Measurements from ENCODE around the gene CACNA1D. TPM values are rescaled to one million over a fixed set of nuclear protein-coding genes. Genes with fewer than 3 reads are reported as not detected.

The CACNA1D gene
- total RNA-seq, 4 donors from 2014 or later: 12.7 to 98.9 (median 25.0) TPM

GRCh38 chr3:53862241-53862640, 367.8 kb downstream of the CACNA1D start:
- Histone ChIP-seq H3K27me3 (no peaks in the 10 kb centered on the region), H3K36me3 (peaks cover 0 to 47% (median 18%) of the 10 kb centered on the region in 4 donors), H3K4me3 (no peak overlapping the region), H3K9me3 (no peaks in the 10 kb centered on the region), H3K4me1 (no peaks in the 10 kb centered on the region), H3K27ac (no peak overlapping the region)
- DNase-seq: no peak
- intact Hi-C loops (cut with DNase I; ENCODE audit: low total_unique reads) (no loop called here), in situ Hi-C loops (cut with MboI; ENCODE audit: low pct_ligation_motif_present in 1 of 4, low pct_unique_long_range_greater_than_20kb in 1 of 4, low sequenced_read_pairs in 3 of 4) (no loop called here)
- TF ChIP-seq CTCF (IDR thresholded peaks at IDR 0.05): no peak
- TF ChIP-seq EP300 (IDR thresholded peaks at IDR 0.05; ENCODE audit: low read depth): no peak
- TF ChIP-seq POLR2A (IDR thresholded peaks at IDR 0.05): no peak
- no peak for TF ChIP-seq POLR2AphosphoS5 (IDR thresholded peaks at IDR 0.05)
- 83 to 93% methylated on average over 3 of the region's 3 CpGs for WGBS, 2 donors (ENCODE audit: low coverage in 1 of 2)

GRCh38 chr3:53863145-53863544, 368.7 kb downstream of the CACNA1D start:
- TF ChIP-seq EP300 (IDR thresholded peaks at IDR 0.05; ENCODE audit: low read depth): no peak
- no peak for TF ChIP-seq POLR2AphosphoS5 (IDR thresholded peaks at IDR 0.05)
- no peak for TF ChIP-seq CTCF (IDR thresholded peaks at IDR 0.05)
- no peak for TF ChIP-seq POLR2A (IDR thresholded peaks at IDR 0.05)
- DNase-seq: no peak
- intact Hi-C loops (cut with DNase I; ENCODE audit: low total_unique reads): no loop called here
- in situ Hi-C loops (cut with MboI; ENCODE audit: low pct_ligation_motif_present in 1 of 4, low pct_unique_long_range_greater_than_20kb in 1 of 4, low sequenced_read_pairs in 3 of 4): no loop called here
- no peak overlapping the region for H3K4me3 ChIP-seq
- H3K4me1 ChIP-seq: no peaks in the 10 kb centered on the region
- no peaks in the 10 kb centered on the region for H3K9me3 ChIP-seq
- H3K27ac ChIP-seq: no peak overlapping the region
- H3K36me3 ChIP-seq: peaks cover 0 to 55% (median 18%) of the 10 kb centered on the region in 4 donors
- WGBS, 2 donors (ENCODE audit: low coverage in 1 of 2): 44 to 52% methylated on average over 1 of the region's 1 CpG
- H3K27me3 ChIP-seq: no peaks in the 10 kb centered on the region

Small RNA genes within 50 kb of the gene (small RNA-seq; reads per million reads assigned to genes)
- 0 reads per million in 4 donors for gene AC012467.1
- gene RF00154: 88.4 to 284 (median 215) reads per million in 4 donors

Other genes with a start within 250 kb of the CACNA1D start
- 100 to 1,000 TPM in 3 of 4 donors, 10 to 100 TPM in 1; 97.3 to 338 (median 167) TPM for gene TKT, start 238.6 kb upstream of the CACNA1D start, total RNA-seq
- 10 to 100 TPM; 11.6 to 22.4 (median 17.2) TPM for gene DCP1A, start 147.1 kb upstream of the CACNA1D start, total RNA-seq